ENCODE measurements around the gene CLDN6.

The CLDN6 gene

GRCh38 chr16:2968738-2969544, 49.0 kb downstream of the CLDN6 start, which contains the start of gene PAQR4 (continued):
- TF ChIP-seq POU6F1 (CRISPR knock-in tag; IDR thresholded peaks at IDR 0.05; ENCODE audit: borderline replicate concordance, low read depth), result no peak
- no peak for TF ChIP-seq TSHZ2 (CRISPR knock-in tag; IDR thresholded peaks at IDR 0.05)
- 0 out of 2 replicates have a peak, but pooled peaks have one; percentile 52 for TF ChIP-seq CSDC2 (CRISPR knock-in tag; IDR thresholded peaks at IDR 0.05)

- TF ChIP-seq OSR1 (CRISPR knock-in tag; IDR thresholded peaks at IDR 0.05) (no peak), ZFP3 (CRISPR knock-in tag; IDR thresholded peaks at IDR 0.05) (no peak), TOX (CRISPR knock-in tag; IDR thresholded peaks at IDR 0.05; ENCODE audit: borderline replicate concordance) (no peak), CSRNP3 (CRISPR knock-in tag; IDR thresholded peaks at IDR 0.05) (no peak), POU6F1 (CRISPR knock-in tag; IDR thresholded peaks at IDR 0.05; ENCODE audit: borderline replicate concordance, low read depth) (no peak), SNAI2 (CRISPR knock-in tag; IDR thresholded peaks at IDR 0.05) (no peak)
- ATAC-seq, result no peak
Observed at GRCh38 chr16:2968368-2968737, 49.6 kb downstream of the CLDN6 start.

- ATAC-seq, result no peak
- TF ChIP-seq CSDC2 (CRISPR knock-in tag; IDR thresholded peaks at IDR 0.05) (no peak), OSR1 (CRISPR knock-in tag; IDR thresholded peaks at IDR 0.05) (no peak), ESRRG (CRISPR knock-in tag; IDR thresholded peaks at IDR 0.05) (no peak), ZNF8 (CRISPR knock-in tag; IDR thresholded peaks at IDR 0.05) (no peak), TCF4 (CRISPR knock-in tag; IDR thresholded peaks at IDR 0.05; ENCODE audit: borderline replicate concordance) (no peak), PATZ1 (CRISPR knock-in tag; IDR thresholded peaks at IDR 0.05; ENCODE audit: borderline replicate concordance) (no peak), RARB (CRISPR knock-in tag; IDR thresholded peaks at IDR 0.05) (no peak), ZC3H10 (CRISPR knock-in tag; IDR thresholded peaks at IDR 0.05) (no peak), SNAI2 (CRISPR knock-in tag; IDR thresholded peaks at IDR 0.05) (no peak), ARNTL (CRISPR knock-in tag; IDR thresholded peaks at IDR 0.05; ENCODE audit: borderline replicate concordance, low read depth) (no peak), GLIS3 (CRISPR knock-in tag; IDR thresholded peaks at IDR 0.05) (no peak), ZFP3 (CRISPR knock-in tag; IDR thresholded peaks at IDR 0.05) (no peak), PPARA (CRISPR knock-in tag; IDR thresholded peaks at IDR 0.05; ENCODE audit: borderline replicate concordance) (no peak), TOX (CRISPR knock-in tag; IDR thresholded peaks at IDR 0.05; ENCODE audit: borderline replicate concordance) (no peak), BACH2 (CRISPR knock-in tag; IDR thresholded peaks at IDR 0.05; ENCODE audit: borderline replicate concordance) (no peak), ISL1 (CRISPR knock-in tag; IDR thresholded peaks at IDR 0.05) (no peak)
Observed at GRCh38 chr16:2967721-2968161, 50.2 kb downstream of the CLDN6 start.
